ENCODE measurements around the gene DUSP22.

The DUSP22 gene

DNA sequence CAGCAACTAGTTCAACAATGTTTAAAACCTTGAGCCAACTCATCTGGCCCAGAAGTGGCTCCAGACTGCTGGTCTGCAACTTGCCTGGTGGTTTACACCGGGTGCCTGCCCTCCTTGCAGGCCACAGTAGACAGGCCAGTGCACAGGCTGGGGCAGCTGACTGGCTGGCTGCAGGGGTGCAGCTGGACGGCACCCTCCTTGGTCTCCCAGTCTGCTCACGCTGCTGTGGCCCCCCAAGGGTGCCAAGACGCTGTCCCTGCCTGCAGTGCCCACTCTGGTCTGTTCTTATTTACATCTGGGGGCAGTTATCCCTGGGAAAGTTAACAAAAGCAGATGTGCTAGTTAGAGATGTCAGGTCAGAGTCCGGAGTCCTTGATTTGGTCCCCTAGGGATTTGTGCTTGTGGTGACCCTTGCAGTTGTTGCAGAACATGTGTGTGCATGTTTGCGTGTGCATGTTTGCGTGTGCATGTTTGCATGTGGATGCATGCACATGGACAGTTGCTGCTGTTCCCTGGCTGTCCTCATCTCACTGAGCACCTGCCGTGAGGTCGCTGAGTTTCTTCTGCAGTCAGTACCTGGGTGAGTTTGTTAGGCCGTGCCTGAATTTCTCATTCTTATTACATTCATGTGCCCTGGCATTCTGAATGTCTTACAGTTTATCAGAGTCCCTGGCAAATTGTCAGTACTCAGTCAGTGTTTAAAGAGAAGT, 51.1 kb downstream of the DUSP22 start (continued):
- TF ChIP-seq, protein P1, sequence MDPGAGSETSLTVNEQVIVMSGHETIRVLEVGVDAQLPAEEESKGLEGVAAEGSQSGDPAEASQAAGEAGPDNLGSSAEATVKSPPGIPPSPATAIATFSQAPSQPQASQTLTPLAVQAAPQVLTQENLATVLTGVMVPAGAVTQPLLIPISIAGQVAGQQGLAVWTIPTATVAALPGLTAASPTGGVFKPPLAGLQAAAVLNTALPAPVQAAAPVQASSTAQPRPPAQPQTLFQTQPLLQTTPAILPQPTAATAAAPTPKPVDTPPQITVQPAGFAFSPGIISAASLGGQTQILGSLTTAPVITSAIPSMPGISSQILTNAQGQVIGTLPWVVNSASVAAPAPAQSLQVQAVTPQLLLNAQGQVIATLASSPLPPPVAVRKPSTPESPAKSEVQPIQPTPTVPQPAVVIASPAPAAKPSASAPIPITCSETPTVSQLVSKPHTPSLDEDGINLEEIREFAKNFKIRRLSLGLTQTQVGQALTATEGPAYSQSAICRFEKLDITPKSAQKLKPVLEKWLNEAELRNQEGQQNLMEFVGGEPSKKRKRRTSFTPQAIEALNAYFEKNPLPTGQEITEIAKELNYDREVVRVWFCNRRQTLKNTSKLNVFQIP (CRISPR knock-in tag; IDR thresholded peaks at IDR 0.05; ENCODE audit: borderline replicate concordance, low read depth): no peak
- TF ChIP-seq, protein P2, sequence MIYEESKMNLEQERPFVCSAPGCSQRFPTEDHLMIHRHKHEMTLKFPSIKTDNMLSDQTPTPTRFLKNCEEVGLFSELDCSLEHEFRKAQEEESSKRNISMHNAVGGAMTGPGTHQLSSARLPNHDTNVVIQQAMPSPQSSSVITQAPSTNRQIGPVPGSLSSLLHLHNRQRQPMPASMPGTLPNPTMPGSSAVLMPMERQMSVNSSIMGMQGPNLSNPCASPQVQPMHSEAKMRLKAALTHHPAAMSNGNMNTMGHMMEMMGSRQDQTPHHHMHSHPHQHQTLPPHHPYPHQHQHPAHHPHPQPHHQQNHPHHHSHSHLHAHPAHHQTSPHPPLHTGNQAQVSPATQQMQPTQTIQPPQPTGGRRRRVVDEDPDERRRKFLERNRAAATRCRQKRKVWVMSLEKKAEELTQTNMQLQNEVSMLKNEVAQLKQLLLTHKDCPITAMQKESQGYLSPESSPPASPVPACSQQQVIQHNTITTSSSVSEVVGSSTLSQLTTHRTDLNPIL (CRISPR knock-in tag; IDR thresholded peaks at IDR 0.05; ENCODE audit: low read depth): no peak
- TF ChIP-seq TOX (CRISPR knock-in tag; IDR thresholded peaks at IDR 0.05; ENCODE audit: borderline replicate concordance): no peak

DNA sequence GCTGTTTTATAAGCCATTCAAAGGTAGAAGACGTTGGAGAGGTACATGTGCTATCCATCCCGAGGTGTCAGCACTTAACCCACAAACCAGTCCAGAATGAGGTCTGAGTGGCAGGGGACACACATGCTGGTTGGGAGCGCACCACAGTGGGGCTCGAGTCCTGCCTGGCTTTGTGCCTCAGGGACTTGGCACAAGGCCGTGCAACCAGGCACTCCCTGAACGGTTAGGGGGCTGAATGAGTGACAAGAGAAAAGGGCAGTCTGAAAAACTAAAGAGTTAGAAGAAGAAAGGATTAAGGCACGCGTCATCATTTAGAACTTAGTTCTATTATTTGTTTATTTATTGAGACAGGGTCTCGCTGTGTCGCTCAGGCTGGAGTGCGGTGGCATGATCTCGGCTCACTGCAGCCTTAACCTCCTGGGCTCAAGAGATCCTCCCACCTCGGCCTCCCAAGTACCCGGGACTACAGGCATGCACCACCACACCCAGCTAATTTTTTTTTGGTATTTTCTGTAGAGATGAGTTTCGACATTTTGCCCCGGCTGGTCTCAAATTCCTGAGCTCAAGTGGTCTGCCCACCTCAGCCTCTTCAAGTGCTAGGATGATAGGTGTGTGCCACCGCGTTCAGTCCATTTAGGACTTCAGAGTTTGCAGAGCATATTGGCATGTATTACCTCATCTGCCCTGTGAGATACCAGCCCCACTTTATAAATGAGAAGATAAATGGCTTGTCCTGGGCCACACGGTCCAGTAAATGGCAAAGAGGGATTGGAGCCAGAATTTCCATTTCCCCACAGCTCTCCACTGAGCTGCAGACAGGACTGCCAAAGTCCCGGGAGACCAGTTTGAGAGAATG, 51.9 kb downstream of the DUSP22 start:
- TF ChIP-seq, protein P3, sequence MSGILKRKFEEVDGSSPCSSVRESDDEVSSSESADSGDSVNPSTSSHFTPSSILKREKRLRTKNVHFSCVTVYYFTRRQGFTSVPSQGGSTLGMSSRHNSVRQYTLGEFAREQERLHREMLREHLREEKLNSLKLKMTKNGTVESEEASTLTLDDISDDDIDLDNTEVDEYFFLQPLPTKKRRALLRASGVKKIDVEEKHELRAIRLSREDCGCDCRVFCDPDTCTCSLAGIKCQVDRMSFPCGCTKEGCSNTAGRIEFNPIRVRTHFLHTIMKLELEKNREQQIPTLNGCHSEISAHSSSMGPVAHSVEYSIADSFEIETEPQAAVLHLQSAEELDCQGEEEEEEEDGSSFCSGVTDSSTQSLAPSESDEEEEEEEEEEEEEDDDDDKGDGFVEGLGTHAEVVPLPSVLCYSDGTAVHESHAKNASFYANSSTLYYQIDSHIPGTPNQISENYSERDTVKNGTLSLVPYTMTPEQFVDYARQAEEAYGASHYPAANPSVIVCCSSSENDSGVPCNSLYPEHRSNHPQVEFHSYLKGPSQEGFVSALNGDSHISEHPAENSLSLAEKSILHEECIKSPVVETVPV (CRISPR knock-in tag; IDR thresholded peaks at IDR 0.05): 0 out of 2 replicates have a peak, but pooled peaks have one; percentile 28
- TF ChIP-seq, protein P4, sequence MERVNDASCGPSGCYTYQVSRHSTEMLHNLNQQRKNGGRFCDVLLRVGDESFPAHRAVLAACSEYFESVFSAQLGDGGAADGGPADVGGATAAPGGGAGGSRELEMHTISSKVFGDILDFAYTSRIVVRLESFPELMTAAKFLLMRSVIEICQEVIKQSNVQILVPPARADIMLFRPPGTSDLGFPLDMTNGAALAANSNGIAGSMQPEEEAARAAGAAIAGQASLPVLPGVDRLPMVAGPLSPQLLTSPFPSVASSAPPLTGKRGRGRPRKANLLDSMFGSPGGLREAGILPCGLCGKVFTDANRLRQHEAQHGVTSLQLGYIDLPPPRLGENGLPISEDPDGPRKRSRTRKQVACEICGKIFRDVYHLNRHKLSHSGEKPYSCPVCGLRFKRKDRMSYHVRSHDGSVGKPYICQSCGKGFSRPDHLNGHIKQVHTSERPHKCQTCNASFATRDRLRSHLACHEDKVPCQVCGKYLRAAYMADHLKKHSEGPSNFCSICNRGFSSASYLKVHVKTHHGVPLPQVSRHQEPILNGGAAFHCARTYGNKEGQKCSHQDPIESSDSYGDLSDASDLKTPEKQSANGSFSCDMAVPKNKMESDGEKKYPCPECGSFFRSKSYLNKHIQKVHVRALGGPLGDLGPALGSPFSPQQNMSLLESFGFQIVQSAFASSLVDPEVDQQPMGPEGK (CRISPR knock-in tag; IDR thresholded peaks at IDR 0.05; ENCODE audit: borderline replicate concordance): no peak
- TF ChIP-seq BACH2 (CRISPR knock-in tag; IDR thresholded peaks at IDR 0.05; ENCODE audit: borderline replicate concordance) (no peak), ISL1 (CRISPR knock-in tag; IDR thresholded peaks at IDR 0.05) (peak; percentile 96), ZNF565 (CRISPR knock-in tag; conservative IDR thresholded peaks at IDR 0.05; ENCODE audit: low read depth) (no peak), ESRRG (CRISPR knock-in tag; IDR thresholded peaks at IDR 0.05) (peak; percentile 29; the same call in 1 of the 2 replicates)
- TF ChIP-seq, protein P2 (CRISPR knock-in tag; IDR thresholded peaks at IDR 0.05; ENCODE audit: low read depth): peak; percentile 68; the same call in 1 of the 2 replicates
- TF ChIP-seq, protein P5, sequence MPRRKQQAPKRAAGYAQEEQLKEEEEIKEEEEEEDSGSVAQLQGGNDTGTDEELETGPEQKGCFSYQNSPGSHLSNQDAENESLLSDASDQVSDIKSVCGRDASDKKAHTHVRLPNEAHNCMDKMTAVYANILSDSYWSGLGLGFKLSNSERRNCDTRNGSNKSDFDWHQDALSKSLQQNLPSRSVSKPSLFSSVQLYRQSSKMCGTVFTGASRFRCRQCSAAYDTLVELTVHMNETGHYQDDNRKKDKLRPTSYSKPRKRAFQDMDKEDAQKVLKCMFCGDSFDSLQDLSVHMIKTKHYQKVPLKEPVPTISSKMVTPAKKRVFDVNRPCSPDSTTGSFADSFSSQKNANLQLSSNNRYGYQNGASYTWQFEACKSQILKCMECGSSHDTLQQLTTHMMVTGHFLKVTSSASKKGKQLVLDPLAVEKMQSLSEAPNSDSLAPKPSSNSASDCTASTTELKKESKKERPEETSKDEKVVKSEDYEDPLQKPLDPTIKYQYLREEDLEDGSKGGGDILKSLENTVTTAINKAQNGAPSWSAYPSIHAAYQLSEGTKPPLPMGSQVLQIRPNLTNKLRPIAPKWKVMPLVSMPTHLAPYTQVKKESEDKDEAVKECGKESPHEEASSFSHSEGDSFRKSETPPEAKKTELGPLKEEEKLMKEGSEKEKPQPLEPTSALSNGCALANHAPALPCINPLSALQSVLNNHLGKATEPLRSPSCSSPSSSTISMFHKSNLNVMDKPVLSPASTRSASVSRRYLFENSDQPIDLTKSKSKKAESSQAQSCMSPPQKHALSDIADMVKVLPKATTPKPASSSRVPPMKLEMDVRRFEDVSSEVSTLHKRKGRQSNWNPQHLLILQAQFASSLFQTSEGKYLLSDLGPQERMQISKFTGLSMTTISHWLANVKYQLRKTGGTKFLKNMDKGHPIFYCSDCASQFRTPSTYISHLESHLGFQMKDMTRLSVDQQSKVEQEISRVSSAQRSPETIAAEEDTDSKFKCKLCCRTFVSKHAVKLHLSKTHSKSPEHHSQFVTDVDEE (CRISPR knock-in tag; IDR thresholded peaks at IDR 0.05): peak; percentile 74

GRCh38 chr6:344816-345340, 52.6 kb downstream of the DUSP22 start:
- TF ChIP-seq ZNF70 (CRISPR knock-in tag; IDR thresholded peaks at IDR 0.05) (no peak), ISL1 (CRISPR knock-in tag; IDR thresholded peaks at IDR 0.05) (0 out of 2 replicates have a peak, but pooled peaks have one; percentile 5), ZFP3 (CRISPR knock-in tag; IDR thresholded peaks at IDR 0.05) (no peak), GLIS3 (CRISPR knock-in tag; IDR thresholded peaks at IDR 0.05) (no peak), ZNF565 (CRISPR knock-in tag; conservative IDR thresholded peaks at IDR 0.05; ENCODE audit: low read depth) (no peak)
- ATAC-seq: peak; percentile 6; the same call in 1 of the 3 replicates

More for the DNA sequence above, 51.9 kb downstream of the DUSP22 start:
- ATAC-seq: peak; percentile 25; the same call in 1 of the 3 replicates
